MM.1S (cell line): ENCODE data around the gene MRPS14.
A peak's percentile ranks its signal among the peaks of the same experiment; 100 is the strongest.

Source experiments
- DNase-seq: peaks from one replicate; pipeline ENCODE4 v3.0.0-alpha.2; 2015
- H2AFZ ChIP-seq: fragments of 300-600 bp; sonication (generic); 2 replicates; pipeline ENCODE4 v1.6.0; 2016; ENCODE audit warnings: antibody characterized with exemption, low read length
- H3F3A ChIP-seq: fragments of 300-600 bp; sonication (generic); 2 replicates; pipeline ENCODE4 v1.6.1; 2016; ENCODE audit warnings: mild to moderate bottlenecking, antibody characterized with exemption, low read length, moderate library complexity, mixed read lengths; ENCODE audit not compliant: insufficient read depth
- H3K27ac ChIP-seq: fragments of 300-600 bp; sonication (generic); 2 replicates; pipeline ENCODE4 v1.5.1; 2016; ENCODE audit warnings: mild to moderate bottlenecking, low read length
- H3K27me3 ChIP-seq: fragments of 300-600 bp; sonication (generic); replicated peaks from 2 replicates; pipeline ENCODE4 v1.6.0; 2016; ENCODE audit warnings: low read length; ENCODE audit not compliant: insufficient read depth
- H3K36me3 ChIP-seq: fragments of 300-600 bp; sonication (generic); replicated peaks from 2 replicates; pipeline ENCODE4 v1.6.1; 2016; ENCODE audit warnings: mild to moderate bottlenecking, low read length, mixed read lengths; ENCODE audit not compliant: insufficient read depth
- H3K4me1 ChIP-seq: fragments of 300-600 bp; sonication (generic); 2 replicates; pipeline ENCODE4 v1.6.1; 2016; ENCODE audit warnings: low read length, mixed read lengths
- H3K4me2 ChIP-seq: fragments of 300-600 bp; sonication (generic); 2 replicates; pipeline ENCODE4 v1.6.0; 2016; ENCODE audit warnings: low read depth, low read length
- H3K4me3 ChIP-seq: fragments of 300-600 bp; sonication (generic); 2 replicates; pipeline ENCODE4 v1.5.1; 2016; ENCODE audit warnings: low read length, mixed read lengths
- H3K79me2 ChIP-seq: fragments of 300-600 bp; sonication (generic); 2 replicates; pipeline ENCODE4 v1.6.1; 2016; ENCODE audit warnings: mixed run types, low read length, mixed read lengths
- H3K9ac ChIP-seq: fragments of 300-600 bp; sonication (generic); 2 replicates; pipeline ENCODE4 v1.6.1; 2016; ENCODE audit warnings: low read length, mixed read lengths
- H3K9me2 ChIP-seq: fragments of 300-600 bp; sonication (generic); replicated peaks from 2 replicates; pipeline ENCODE4 v1.6.1; 2016; ENCODE audit warnings: mild to moderate bottlenecking, low read length, mixed read lengths; ENCODE audit not compliant: insufficient read depth
- H3K9me3 ChIP-seq: fragments of 300-600 bp; sonication (generic); replicated peaks from 2 replicates; pipeline ENCODE4 v1.6.1; 2016; ENCODE audit warnings: mild to moderate bottlenecking, low read length, mixed read lengths; ENCODE audit not compliant: insufficient read depth
- H4K20me1 ChIP-seq: fragments of 300-600 bp; sonication (generic); 2 replicates; pipeline ENCODE4 v1.6.1; 2016; ENCODE audit warnings: mild to moderate bottlenecking, low read length, moderate library complexity, mixed read lengths; ENCODE audit not compliant: insufficient read depth
- EZH2 ChIP-seq: fragments of 300-600 bp; sonication (generic); optimal IDR thresholded peaks from 2 replicates; pipeline ENCODE3; 2017; ENCODE audit warnings: low read depth, mild to moderate bottlenecking, antibody characterized with exemption, low read length, mixed read lengths
- EZH2phosphoT487 ChIP-seq: fragments of 300-600 bp; sonication (generic); IDR thresholded peaks from 2 replicates; pipeline ENCODE4 v1.6.1; 2018; ENCODE audit warnings: antibody characterized with exemption, low read length
- TF ChIP-seq, protein P1 (sequence below): fragments of 300-600 bp; sonication (generic); IDR thresholded peaks from 2 replicates; pipeline ENCODE4 v1.5.1; 2016; ENCODE audit warnings: antibody characterized with exemption, low read length, mixed read lengths

Gene MRPS14

GRCh38 chr1:174965362-174966007 is 57.7 kb downstream of the MRPS14 start:
- TF ChIP-seq EZH2phosphoT487 (no peak), EZH2 (no peak)
- TF ChIP-seq, protein P1, sequence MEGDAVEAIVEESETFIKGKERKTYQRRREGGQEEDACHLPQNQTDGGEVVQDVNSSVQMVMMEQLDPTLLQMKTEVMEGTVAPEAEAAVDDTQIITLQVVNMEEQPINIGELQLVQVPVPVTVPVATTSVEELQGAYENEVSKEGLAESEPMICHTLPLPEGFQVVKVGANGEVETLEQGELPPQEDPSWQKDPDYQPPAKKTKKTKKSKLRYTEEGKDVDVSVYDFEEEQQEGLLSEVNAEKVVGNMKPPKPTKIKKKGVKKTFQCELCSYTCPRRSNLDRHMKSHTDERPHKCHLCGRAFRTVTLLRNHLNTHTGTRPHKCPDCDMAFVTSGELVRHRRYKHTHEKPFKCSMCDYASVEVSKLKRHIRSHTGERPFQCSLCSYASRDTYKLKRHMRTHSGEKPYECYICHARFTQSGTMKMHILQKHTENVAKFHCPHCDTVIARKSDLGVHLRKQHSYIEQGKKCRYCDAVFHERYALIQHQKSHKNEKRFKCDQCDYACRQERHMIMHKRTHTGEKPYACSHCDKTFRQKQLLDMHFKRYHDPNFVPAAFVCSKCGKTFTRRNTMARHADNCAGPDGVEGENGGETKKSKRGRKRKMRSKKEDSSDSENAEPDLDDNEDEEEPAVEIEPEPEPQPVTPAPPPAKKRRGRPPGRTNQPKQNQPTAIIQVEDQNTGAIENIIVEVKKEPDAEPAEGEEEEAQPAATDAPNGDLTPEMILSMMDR = no peak
- Histone ChIP-seq H3K27ac (peak overlapping the region; percentile 51; the same call in 1 of the 2 replicates), H3K9me2 (no peaks in the 10 kb centered on the region), H3K4me2 (peak overlapping the region; percentile 19), H3K27me3 (no peaks in the 10 kb centered on the region), H3K79me2 (no peaks in the 10 kb centered on the region), H3K4me3 (no peak overlapping the region), H3K9ac (0 out of 2 replicates have a peak overlapping the region, but pooled peaks have one; percentile 1), H4K20me1 (no peaks in the 10 kb centered on the region), H2AFZ (peak overlapping the region; percentile 4; the same call in 1 of the 2 replicates), H3F3A (peaks cover 67% of the 10 kb centered on the region), H3K4me1 (peaks cover 73% of the 10 kb centered on the region), H3K9me3 (no peaks in the 10 kb centered on the region), H3K36me3 (no peaks in the 10 kb centered on the region)
- peak; percentile 19 for DNase-seq

- Histone ChIP-seq H3F3A (peaks cover 61% of the 10 kb centered on the region), H3K9ac (0 out of 2 replicates have a peak overlapping the region, but pooled peaks have one; percentile 1), H2AFZ (peak overlapping the region; percentile 4; the same call in 1 of the 2 replicates), H3K27me3 (no peaks in the 10 kb centered on the region), H3K4me2 (peak overlapping the region; percentile 19; the same call in 1 of the 2 replicates), H3K27ac (peak overlapping the region; percentile 51; the same call in 1 of the 2 replicates), H3K4me3 (no peak overlapping the region), H4K20me1 (no peaks in the 10 kb centered on the region), H3K9me2 (no peaks in the 10 kb centered on the region), H3K36me3 (no peaks in the 10 kb centered on the region), H3K79me2 (no peaks in the 10 kb centered on the region), H3K9me3 (no peaks in the 10 kb centered on the region), H3K4me1 (peaks cover 68% of the 10 kb centered on the region)
- TF ChIP-seq, protein P1 = peak; percentile 11; the same call in 1 of the 2 replicates
- TF ChIP-seq EZH2 = no peak
- peak; percentile 66 for DNase-seq
Measured at GRCh38 chr1:174964972-174965361, 58.3 kb downstream of the MRPS14 start.

GRCh38 chr1:174964261-174964971 is 58.8 kb downstream of the MRPS14 start:
- Histone ChIP-seq H3K36me3 (no peaks in the 10 kb centered on the region), H3K4me3 (no peak overlapping the region), H2AFZ (no peak overlapping the region), H3K9ac (no peak overlapping the region), H3K27me3 (no peaks in the 10 kb centered on the region), H3K4me2 (peak overlapping the region; percentile 33; the same call in 1 of the 2 replicates), H3F3A (peaks cover 56% of the 10 kb centered on the region), H3K27ac (peak overlapping the region; percentile 51; the same call in 1 of the 2 replicates), H3K9me3 (no peaks in the 10 kb centered on the region), H3K79me2 (no peaks in the 10 kb centered on the region), H4K20me1 (no peaks in the 10 kb centered on the region), H3K4me1 (peaks cover 62% of the 10 kb centered on the region), H3K9me2 (no peaks in the 10 kb centered on the region)
- DNase-seq = peak; percentile 34
- TF ChIP-seq EZH2phosphoT487 (no peak), EZH2 (no peak)
- TF ChIP-seq, protein P1 = no peak
